CD8-positive, alpha-beta memory T cell (primary cell): ENCODE measurements around the gene CCSER2. TPM values are rescaled to one million over a fixed set of nuclear protein-coding genes. Genes with fewer than 3 reads are reported as not detected.

Experiments
- CTCF ChIA-PET: fragments of 350-600 bp; sonication (Branson Sonifier 250); formaldehyde crosslinking; loops from one replicate; lab custom pipeline; 2021; ENCODE audit warnings: antibody characterized with exemption; lab: Charles Lee
- POLR2A ChIA-PET: fragments of 350-600 bp; sonication (Branson Sonifier 250); formaldehyde crosslinking; loops from one replicate; lab custom pipeline; 2021; ENCODE audit warnings: antibody characterized with exemption; lab: Charles Lee
- DNase-seq, 5 donors: peaks; one replicate each; pipeline versions ENCODE4 v3.0.0 to v3.0.0-alpha.2; 2020 to 2022; ENCODE audit warnings: mixed read lengths in 1 of 5
- H3K27ac ChIP-seq: one replicate; pipeline ENCODE4 v1.7.0; 2013; ENCODE audit warnings: low read depth, mild to moderate bottlenecking, low read length, moderate library complexity
- H3K27me3 ChIP-seq: 2 replicates; pipeline ENCODE4 v1.7.0; 2013; ENCODE audit warnings: low read length, mild to moderate bottlenecking; ENCODE audit not compliant: insufficient read depth, poor library complexity, severe bottlenecking
- H3K36me3 ChIP-seq: 2 replicates; pipeline ENCODE4 v1.7.0; 2013; ENCODE audit warnings: mild to moderate bottlenecking, low read length, moderate library complexity; ENCODE audit not compliant: insufficient read depth
- H3K4me1 ChIP-seq: 2 replicates; pipeline ENCODE4 v1.7.0; 2013; ENCODE audit warnings: mild to moderate bottlenecking, low read length, moderate library complexity; ENCODE audit not compliant: insufficient read depth
- H3K4me3 ChIP-seq: 2 replicates; pipeline ENCODE4 v1.7.0; 2013; ENCODE audit warnings: mild to moderate bottlenecking, low read length
- H3K9me3 ChIP-seq: 2 replicates; pipeline ENCODE4 v1.7.0; 2013; ENCODE audit warnings: mild to moderate bottlenecking, low read length
- H3K27ac Mint-ChIP-seq, 8 donors: one replicate each; pipeline ENCODE4 v1.8.0; 2020 to 2021; ENCODE audit warnings: mixed read lengths in 8 of 8, mild to moderate bottlenecking in 6 of 8, inconsistent platforms in 3 of 8, moderate library complexity in 3 of 8
- H3K27me3 Mint-ChIP-seq, 2 donors: one replicate each; pipeline ENCODE4 v1.8.0; 2020 to 2021; ENCODE audit warnings: mixed read lengths in 2 of 2, mild to moderate bottlenecking in 1 of 2, moderate library complexity in 1 of 2
- H3K36me3 Mint-ChIP-seq, 3 donors: one replicate each; pipeline ENCODE4 v1.8.0; 2020 to 2021; ENCODE audit warnings: mixed read lengths in 3 of 3, inconsistent platforms in 1 of 3, mild to moderate bottlenecking in 1 of 3
- H3K4me1 Mint-ChIP-seq, 3 donors: one replicate each; pipeline ENCODE4 v1.8.0; 2020 to 2021; ENCODE audit warnings: mixed read lengths in 3 of 3, inconsistent platforms in 1 of 3, mild to moderate bottlenecking in 1 of 3
- H3K4me3 Mint-ChIP-seq, 7 donors: one replicate each; pipeline ENCODE4 v1.8.0; 2020 to 2021; ENCODE audit warnings: mixed read lengths in 7 of 7, mild to moderate bottlenecking in 6 of 7, moderate library complexity in 4 of 7, inconsistent platforms in 2 of 7
- H3K9me3 Mint-ChIP-seq, 5 donors: one replicate each; pipeline ENCODE4 v1.8.0; 2020 to 2022; ENCODE audit warnings: mixed read lengths in 5 of 5, mild to moderate bottlenecking in 3 of 5, moderate library complexity in 2 of 5, inconsistent platforms in 1 of 5
- polyA plus RNA-seq: library from polyadenylated mRNA; unstranded; fragments of 300-500 nt; fragmentation: Illumina TruSeq; gene quantifications from one replicate; pipeline ENCODE4 v1.2.3, GENCODE V29; 2021
- total RNA-seq, 2 experiments: library from RNA; stranded (reverse); gene quantifications; one replicate each; pipeline ENCODE4 v1.2.3, GENCODE V29; 2021

The CCSER2 gene
- total and polyA plus RNA-seq, 3 experiments from 2014 or later, result 62.6 to 114 (median 74.5) TPM

DNA sequence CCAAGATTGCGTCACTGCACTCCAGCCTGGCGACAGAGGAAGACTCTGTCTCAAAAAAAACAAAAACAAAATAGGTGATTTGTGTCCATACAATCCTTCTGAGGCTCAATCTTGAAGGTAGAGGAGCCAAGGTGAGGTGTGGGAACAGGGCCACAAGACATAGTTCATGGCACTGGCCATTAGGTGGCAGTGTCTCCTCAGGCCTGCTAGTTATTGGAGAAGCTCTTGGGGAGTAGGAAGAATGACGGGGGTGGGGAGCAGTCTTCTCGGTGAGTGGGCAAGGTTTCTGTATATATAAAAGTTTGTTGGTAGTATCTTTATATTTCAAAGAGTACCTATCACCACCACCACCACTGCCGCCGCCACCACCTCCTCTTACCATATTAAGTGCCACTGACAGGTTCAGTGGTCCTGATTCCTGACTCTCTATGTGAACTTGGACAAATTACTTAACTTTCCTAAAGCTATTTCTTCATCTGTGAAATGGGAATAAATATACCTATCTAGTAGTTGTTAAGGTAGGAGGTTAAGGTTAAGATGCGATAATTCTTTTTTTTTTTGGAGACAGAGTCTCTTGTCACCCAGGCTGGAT, 24.0 kb downstream of the CCSER2 start:
- H3K27me3 ChIP-seq, result no peaks in the 10 kb centered on the region
- POLR2A ChIA-PET, result interaction anchor here (1.0 kb wide), 1 partner anchor 24 kb away, joined by 3 read pairs; the partner anchor contains the start of gene CCSER2
- Mint-ChIP-seq H3K4me1 (peaks cover 63 to 87% (median 84%) of the 10 kb centered on the region in 3 donors), H3K36me3 (peaks cover 0 to 17% (median 0%) of the 10 kb centered on the region in 3 donors), H3K9me3 (no peaks in the 10 kb centered on the region), H3K27ac (peak overlapping the region in 6 of 8 donors; percentile 22 to 75 (median 46)), H3K4me3 (peak overlapping the region in 3 of 7 donors; percentile 7 to 37 (median 14)), H3K27me3 (no peaks in the 10 kb centered on the region)
- no peak overlapping the region for H3K4me3 ChIP-seq
- peaks cover 53% of the 10 kb centered on the region for H3K4me1 ChIP-seq
- no peaks in the 10 kb centered on the region for H3K36me3 ChIP-seq
- no peaks in the 10 kb centered on the region for H3K9me3 ChIP-seq
- H3K27ac ChIP-seq, result no peak overlapping the region
- CTCF ChIA-PET, result interaction anchor here (0.7 to 3.9 kb wide), 20 partner anchors 10 to 187 kb away, joined by 3 to 28 read pairs (median 6); partner anchors contain the start of genes CCSER2 and LRIT1
- DNase-seq, result peak; percentile 52 to 83 (median 59)

DNA sequence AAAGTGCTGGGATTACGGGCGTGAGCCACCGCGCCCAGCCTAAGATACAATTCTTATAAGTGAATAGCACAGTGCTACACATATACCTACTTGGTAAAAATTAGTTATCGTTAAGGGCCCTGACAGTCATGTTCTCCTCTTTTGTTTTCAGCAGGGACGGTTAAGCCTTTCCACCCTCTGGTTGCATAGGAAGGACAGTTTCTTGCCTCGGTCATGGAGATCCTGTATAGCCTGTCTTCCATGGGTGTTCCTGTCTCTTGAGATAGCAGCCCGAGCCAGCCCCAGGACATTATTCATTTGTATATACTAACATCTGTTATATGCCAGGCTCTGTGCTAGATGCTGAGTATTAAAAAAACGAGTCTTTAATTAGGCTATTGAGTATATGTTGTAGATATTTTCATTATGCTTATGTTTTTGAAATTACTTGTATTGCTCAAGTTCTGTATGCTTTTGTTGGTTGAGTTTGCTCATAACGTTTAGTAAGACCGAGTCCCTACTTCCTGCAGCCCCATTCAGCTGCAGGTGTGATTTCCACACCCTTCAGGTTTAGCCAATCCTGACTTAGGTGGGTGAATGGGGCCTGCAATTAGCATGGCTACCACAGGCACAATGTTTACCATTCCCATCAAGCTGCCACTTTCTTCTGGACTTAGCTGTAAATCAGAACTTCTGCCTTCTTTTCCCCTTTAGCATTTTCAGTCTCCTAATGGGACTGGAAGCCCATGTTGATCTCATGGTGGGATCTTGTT, 24.8 kb downstream of the CCSER2 start:
- Histone ChIP-seq H3K4me3 (no peak overlapping the region), H3K27ac (no peak overlapping the region), H3K36me3 (no peaks in the 10 kb centered on the region), H3K9me3 (no peaks in the 10 kb centered on the region), H3K27me3 (no peaks in the 10 kb centered on the region), H3K4me1 (peaks cover 62% of the 10 kb centered on the region)
- ChIA-PET CTCF (interaction anchor here (0.7 to 3.9 kb wide), 13 partner anchors 9 to 186 kb away, joined by 3 to 28 read pairs (median 7); partner anchors contain the start of gene LRIT1), POLR2A (no interaction called here)
- H3K4me3 Mint-ChIP-seq, result peak overlapping the region in 6 of 7 donors; percentile 20 to 61 (median 58)
- H3K4me1 Mint-ChIP-seq, result peaks cover 71 to 94% (median 92%) of the 10 kb centered on the region in 3 donors
- no peaks in the 10 kb centered on the region for H3K27me3 Mint-ChIP-seq
- peak overlapping the region; percentile 47 to 89 (median 73) for H3K27ac Mint-ChIP-seq
- no peak for DNase-seq
- H3K9me3 Mint-ChIP-seq, result no peaks in the 10 kb centered on the region
- H3K36me3 Mint-ChIP-seq, result peaks cover 0 to 17% (median 0%) of the 10 kb centered on the region in 3 donors

DNA sequence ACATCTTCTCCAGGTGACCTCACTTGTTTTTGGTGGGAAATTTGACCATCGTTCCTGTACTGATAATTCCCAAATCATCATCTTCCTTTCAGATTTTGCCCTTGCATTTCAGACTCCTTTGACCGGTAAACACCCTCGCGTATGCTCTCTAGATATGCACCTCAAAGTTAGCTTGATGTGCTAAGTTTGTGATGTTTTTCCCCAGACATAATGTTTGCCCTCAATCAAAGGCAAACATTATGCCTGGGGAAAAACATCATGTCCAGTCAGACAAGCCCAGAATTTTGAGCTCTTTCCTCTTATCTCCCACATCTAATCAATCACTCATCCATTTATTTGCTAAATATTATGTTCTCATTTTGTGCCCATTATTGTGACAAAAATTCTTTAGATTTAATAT, 26.2 kb downstream of the CCSER2 start:
- Mint-ChIP-seq H3K4me3 (peak overlapping the region in 4 of 7 donors; percentile 2 to 76 (median 6)), H3K27me3 (no peaks in the 10 kb centered on the region), H3K4me1 (peaks cover 74 to 94% (median 92%) of the 10 kb centered on the region in 3 donors), H3K9me3 (no peaks in the 10 kb centered on the region), H3K36me3 (peaks cover 0 to 8% (median 0%) of the 10 kb centered on the region in 3 donors), H3K27ac (peak overlapping the region in 7 of 8 donors; percentile 12 to 70 (median 38))
- Histone ChIP-seq H3K4me1 (peaks cover 72% of the 10 kb centered on the region), H3K9me3 (no peaks in the 10 kb centered on the region), H3K36me3 (no peaks in the 10 kb centered on the region), H3K27ac (no peak overlapping the region), H3K4me3 (no peak overlapping the region), H3K27me3 (no peaks in the 10 kb centered on the region)
- DNase-seq, result no peak
- POLR2A ChIA-PET, result no interaction called here
- CTCF ChIA-PET, result interaction anchor here (0.6 to 2.0 kb wide), 4 partner anchors 21 to 182 kb away, joined by 3 to 8 read pairs (median 4); no protein-coding TSS in a partner anchor

DNA sequence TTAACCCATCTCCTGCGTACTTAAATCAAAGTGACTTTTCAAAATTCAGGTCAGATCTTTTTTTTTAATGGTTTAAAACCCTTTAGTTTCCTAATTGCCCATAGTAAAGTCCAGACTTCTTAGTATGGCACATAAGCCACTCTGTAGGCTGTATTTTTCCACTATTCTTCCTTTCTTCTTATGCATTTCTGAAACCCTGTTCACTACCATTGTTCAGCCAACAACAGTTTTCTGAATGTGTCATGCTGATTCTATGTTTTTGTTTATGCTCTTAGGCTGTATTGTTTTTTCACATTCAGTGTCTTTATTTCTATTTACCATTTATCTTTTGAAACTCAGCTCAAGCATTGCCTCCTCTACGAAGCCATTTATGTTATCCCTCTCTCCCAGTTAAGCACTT, 26.7 kb downstream of the CCSER2 start:
- no peaks in the 10 kb centered on the region for H3K27me3 ChIP-seq
- H3K9me3 ChIP-seq, result no peaks in the 10 kb centered on the region
- DNase-seq, result no peak
- peak overlapping the region in 5 of 7 donors; percentile 2 to 76 (median 7) for H3K4me3 Mint-ChIP-seq
- ChIA-PET CTCF (interaction anchor here (0.6 to 1.5 kb wide), 3 partner anchors 20 to 182 kb away, joined by 3 to 4 read pairs (median 4); no protein-coding TSS in a partner anchor), POLR2A (no interaction called here)
- no peaks in the 10 kb centered on the region for H3K36me3 ChIP-seq
- no peaks in the 10 kb centered on the region for H3K9me3 Mint-ChIP-seq
- no peaks in the 10 kb centered on the region for H3K27me3 Mint-ChIP-seq
- H3K4me1 Mint-ChIP-seq, result peaks cover 76 to 94% (median 92%) of the 10 kb centered on the region in 3 donors
- no peak overlapping the region for H3K27ac ChIP-seq
- peaks cover 0 to 6% (median 0%) of the 10 kb centered on the region in 3 donors for H3K36me3 Mint-ChIP-seq
- no peak overlapping the region for H3K4me3 ChIP-seq
- peak overlapping the region in 7 of 8 donors; percentile 7 to 87 (median 55) for H3K27ac Mint-ChIP-seq
- H3K4me1 ChIP-seq, result peaks cover 72% of the 10 kb centered on the region

DNA sequence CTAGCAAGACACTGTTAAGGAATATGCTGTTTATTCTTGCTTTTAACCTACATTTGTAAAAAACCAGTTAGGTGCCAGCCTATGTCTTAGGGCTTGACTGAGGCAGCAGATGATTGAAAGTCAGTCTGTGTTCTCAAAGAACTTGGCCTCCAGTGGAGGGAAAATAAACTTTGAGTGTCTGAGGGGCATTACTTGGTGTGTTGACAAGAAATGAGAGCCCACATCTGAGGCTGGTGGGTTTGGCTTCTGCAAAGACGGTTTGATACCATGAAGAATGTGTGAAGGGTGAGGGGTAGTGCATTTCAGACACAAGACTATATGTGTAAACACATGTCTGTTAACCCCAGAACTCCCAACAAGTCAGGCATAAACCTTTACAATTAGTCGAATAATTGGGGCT, 28.5 kb downstream of the CCSER2 start:
- DNase-seq, result peak in 4 of 5 donors; percentile 16 to 78 (median 66)
- Histone ChIP-seq H3K4me3 (no peak overlapping the region), H3K4me1 (peaks cover 83% of the 10 kb centered on the region)

DNA sequence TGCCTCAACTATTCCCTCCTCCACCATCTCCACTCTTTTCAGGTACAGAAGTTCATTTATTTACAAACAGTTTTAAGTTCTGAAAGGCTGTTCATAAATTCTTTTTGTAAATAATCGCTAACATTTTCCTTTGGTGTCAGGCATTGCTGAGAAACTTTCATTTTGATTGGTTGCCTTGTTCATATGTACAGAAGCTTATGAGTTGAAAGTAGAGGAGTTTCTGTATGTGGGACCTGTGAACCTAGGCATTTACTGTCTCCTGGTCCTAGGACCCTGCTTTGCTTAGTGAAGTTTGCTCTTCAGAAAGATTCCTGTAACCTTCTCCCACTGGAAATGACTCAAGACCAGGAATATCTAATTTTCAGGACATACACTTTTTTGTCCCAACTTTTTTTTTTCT, 30.4 kb downstream of the CCSER2 start:
- H3K9me3 Mint-ChIP-seq, result no peaks in the 10 kb centered on the region
- Histone ChIP-seq H3K36me3 (no peaks in the 10 kb centered on the region), H3K4me3 (no peak overlapping the region), H3K4me1 (peaks cover 68% of the 10 kb centered on the region), H3K9me3 (no peaks in the 10 kb centered on the region), H3K27ac (no peak overlapping the region), H3K27me3 (no peaks in the 10 kb centered on the region)
- no peak for DNase-seq
- peaks cover 0 to 16% (median 1%) of the 10 kb centered on the region in 3 donors for H3K36me3 Mint-ChIP-seq
- CTCF ChIA-PET, result interaction anchor here (1.8 kb wide), 1 partner anchor 16 kb away, joined by 6 read pairs; no protein-coding TSS in a partner anchor
- peak overlapping the region in 4 of 7 donors; percentile 2 to 45 (median 26) for H3K4me3 Mint-ChIP-seq
- H3K4me1 Mint-ChIP-seq, result peaks cover 86 to 95% (median 94%) of the 10 kb centered on the region in 3 donors
- POLR2A ChIA-PET, result no interaction called here
- peak overlapping the region; percentile 33 to 89 (median 72) for H3K27ac Mint-ChIP-seq
- H3K27me3 Mint-ChIP-seq, result no peaks in the 10 kb centered on the region

More for the DNA sequence above, 28.5 kb downstream of the CCSER2 start:
- POLR2A ChIA-PET, result interaction anchor here (1.0 to 1.1 kb wide), 2 partner anchors 14 to 23 kb away, joined by 3 read pairs; no protein-coding TSS in a partner anchor
- Histone ChIP-seq H3K9me3 (no peaks in the 10 kb centered on the region), H3K27me3 (no peaks in the 10 kb centered on the region), H3K27ac (no peak overlapping the region), H3K36me3 (no peaks in the 10 kb centered on the region)
- peak overlapping the region; percentile 8 to 76 (median 67) for H3K4me3 Mint-ChIP-seq
- peak overlapping the region; percentile 7 to 87 (median 80) for H3K27ac Mint-ChIP-seq
- peaks cover 0 to 9% (median 0%) of the 10 kb centered on the region in 3 donors for H3K36me3 Mint-ChIP-seq
- peaks cover 87 to 99% (median 98%) of the 10 kb centered on the region in 3 donors for H3K4me1 Mint-ChIP-seq
- H3K9me3 Mint-ChIP-seq, result no peaks in the 10 kb centered on the region
- CTCF ChIA-PET, result interaction anchor here (1.1 kb wide), 1 partner anchor 181 kb away, joined by 3 read pairs; no protein-coding TSS in a partner anchor
- H3K27me3 Mint-ChIP-seq, result no peaks in the 10 kb centered on the region

DNA sequence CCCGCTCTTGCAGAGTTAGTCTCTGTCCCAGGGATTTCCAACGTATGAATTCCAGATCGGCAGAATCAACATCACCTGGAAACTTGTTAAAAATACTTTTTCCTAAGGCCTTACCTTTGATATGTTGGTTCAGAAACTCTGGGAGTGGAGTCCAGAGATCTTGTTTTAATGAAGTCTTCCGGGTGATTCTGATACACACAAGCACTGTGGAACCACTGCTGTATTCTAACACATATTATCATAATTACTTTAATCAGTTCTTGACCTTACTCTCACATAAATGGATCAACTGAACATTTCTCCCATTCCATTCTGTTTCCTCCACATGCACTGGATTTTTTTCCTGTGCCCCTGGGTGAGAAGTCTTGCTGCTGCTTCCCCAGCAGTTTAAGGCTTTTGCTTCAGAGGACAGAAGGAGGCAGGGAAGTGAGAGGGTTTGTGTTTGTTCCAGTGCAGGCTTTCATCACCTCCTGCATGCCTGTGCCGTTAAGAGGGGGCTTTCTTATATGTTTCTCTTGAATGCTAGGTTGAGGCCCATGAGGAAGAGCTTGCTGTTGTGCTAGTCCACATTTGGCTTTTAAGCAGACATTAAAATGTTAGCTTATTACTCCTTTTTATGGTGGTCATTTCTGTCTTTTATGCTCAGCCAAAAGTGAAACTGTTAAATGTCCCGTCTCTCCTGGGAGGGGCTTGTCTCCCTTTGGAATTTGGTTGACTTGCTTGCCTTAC, 32.4 kb downstream of the CCSER2 start:
- Histone ChIP-seq H3K27ac (no peak overlapping the region), H3K36me3 (no peaks in the 10 kb centered on the region), H3K4me3 (no peak overlapping the region), H3K4me1 (peaks cover 49% of the 10 kb centered on the region), H3K27me3 (no peaks in the 10 kb centered on the region), H3K9me3 (no peaks in the 10 kb centered on the region)
- peak overlapping the region; percentile 45 to 87 (median 70) for H3K27ac Mint-ChIP-seq
- peak overlapping the region; percentile 2 to 82 (median 69) for H3K4me3 Mint-ChIP-seq
- no peaks in the 10 kb centered on the region for H3K9me3 Mint-ChIP-seq
- H3K27me3 Mint-ChIP-seq, result no peaks in the 10 kb centered on the region
- CTCF ChIA-PET, result interaction anchor here (1.4 to 3.4 kb wide), 2 partner anchors 9 to 177 kb away, joined by 4 to 16 read pairs; no protein-coding TSS in a partner anchor
- H3K4me1 Mint-ChIP-seq, result peaks cover 79 to 95% (median 94%) of the 10 kb centered on the region in 3 donors
- POLR2A ChIA-PET, result no interaction called here
- DNase-seq, result no peak
- H3K36me3 Mint-ChIP-seq, result peaks cover 0 to 14% (median 1%) of the 10 kb centered on the region in 3 donors
